HG03565 (cell line): ENCODE measurements around the gene TRHDE.

ENCODE experiments used
- ATAC-seq: cut with Tn5 transposase; IDR thresholded peaks from one replicate; pipeline ENCODE4 v1.9.1; 2021; ENCODE audit warnings: mild to moderate bottlenecking, moderate library complexity; ENCODE audit not compliant: unreplicated experiment

TRHDE gene, protein sequence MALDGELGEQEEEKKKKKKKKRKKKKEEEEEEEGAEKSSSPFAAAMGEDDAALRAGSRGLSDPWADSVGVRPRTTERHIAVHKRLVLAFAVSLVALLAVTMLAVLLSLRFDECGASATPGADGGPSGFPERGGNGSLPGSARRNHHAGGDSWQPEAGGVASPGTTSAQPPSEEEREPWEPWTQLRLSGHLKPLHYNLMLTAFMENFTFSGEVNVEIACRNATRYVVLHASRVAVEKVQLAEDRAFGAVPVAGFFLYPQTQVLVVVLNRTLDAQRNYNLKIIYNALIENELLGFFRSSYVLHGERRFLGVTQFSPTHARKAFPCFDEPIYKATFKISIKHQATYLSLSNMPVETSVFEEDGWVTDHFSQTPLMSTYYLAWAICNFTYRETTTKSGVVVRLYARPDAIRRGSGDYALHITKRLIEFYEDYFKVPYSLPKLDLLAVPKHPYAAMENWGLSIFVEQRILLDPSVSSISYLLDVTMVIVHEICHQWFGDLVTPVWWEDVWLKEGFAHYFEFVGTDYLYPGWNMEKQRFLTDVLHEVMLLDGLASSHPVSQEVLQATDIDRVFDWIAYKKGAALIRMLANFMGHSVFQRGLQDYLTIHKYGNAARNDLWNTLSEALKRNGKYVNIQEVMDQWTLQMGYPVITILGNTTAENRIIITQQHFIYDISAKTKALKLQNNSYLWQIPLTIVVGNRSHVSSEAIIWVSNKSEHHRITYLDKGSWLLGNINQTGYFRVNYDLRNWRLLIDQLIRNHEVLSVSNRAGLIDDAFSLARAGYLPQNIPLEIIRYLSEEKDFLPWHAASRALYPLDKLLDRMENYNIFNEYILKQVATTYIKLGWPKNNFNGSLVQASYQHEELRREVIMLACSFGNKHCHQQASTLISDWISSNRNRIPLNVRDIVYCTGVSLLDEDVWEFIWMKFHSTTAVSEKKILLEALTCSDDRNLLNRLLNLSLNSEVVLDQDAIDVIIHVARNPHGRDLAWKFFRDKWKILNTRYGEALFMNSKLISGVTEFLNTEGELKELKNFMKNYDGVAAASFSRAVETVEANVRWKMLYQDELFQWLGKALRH

DNA sequence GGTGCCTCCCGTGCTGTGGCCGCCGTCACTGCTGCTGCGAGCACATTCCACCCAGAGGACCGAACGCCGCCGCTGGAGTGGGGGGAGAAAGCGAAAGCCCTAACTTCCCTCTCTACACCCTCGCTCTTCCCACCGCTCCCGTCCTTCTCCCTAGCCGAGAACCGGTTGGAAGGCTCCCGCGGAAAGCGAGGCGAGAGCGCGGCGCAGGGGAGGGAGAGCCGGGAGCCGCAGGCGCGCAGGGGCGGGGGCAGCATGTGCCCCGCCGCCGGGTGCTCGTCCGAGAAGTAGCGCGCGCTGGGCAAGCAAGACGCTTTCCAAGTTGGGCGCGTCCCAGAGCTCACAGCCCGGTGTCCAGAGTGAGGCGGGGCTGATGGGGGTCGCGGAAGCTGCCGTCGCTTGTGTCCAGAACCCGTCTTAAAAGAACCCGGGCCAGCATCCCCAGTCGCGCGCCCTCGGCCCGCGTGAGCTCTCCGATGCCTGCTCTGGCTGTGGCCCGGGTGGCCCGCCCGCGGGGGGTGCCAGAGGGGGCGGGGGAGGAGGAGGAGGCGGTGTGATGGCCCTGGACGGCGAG lies at the start of gene TRHDE:
Gene TRHDE, plus strand, starts transcription at position 280 of the 571 bp plus-strand sequence. Its CDS starts 274 bp downstream, at position 554.
- no peak for ATAC-seq

DNA sequence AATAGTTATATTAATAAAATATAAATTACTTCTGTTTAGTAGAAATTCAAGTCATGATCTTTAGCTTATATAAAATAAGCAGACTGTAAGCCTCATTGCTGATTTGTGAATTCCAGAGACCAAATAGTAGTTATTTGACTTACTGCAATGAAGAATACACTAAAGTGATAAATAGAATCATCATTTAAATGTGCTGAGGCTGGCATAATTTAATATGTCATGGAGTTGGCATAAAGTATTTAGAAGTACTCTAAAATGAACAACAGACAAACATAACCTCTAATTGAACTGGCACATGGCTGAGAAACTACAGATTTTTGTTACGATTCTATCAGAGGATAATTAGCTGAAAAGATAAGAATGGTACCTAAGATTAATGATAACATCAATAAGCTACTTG lies 45.7 kb upstream of the TRHDE start:
- no peak for ATAC-seq

DNA sequence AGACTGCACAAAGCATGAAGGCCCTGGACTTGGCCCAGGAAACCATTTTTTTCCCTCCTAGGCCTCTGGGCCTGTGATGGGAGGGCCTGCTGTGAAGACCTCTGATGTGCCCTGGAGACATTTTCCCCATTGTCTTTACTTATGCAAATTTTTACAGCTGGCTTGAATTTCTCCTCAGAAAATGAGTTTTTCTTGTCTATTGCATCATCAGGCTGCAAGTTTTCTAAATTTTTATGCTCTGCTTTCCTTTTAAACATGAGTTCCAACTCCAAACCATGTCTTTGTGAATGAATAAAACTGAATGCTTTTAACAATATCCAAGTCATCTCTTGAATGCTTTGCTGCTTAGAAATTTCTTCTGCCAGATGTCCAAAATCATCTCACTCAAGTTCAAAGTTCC lies 43.7 kb upstream of the TRHDE start:
- ATAC-seq = no peak

DNA sequence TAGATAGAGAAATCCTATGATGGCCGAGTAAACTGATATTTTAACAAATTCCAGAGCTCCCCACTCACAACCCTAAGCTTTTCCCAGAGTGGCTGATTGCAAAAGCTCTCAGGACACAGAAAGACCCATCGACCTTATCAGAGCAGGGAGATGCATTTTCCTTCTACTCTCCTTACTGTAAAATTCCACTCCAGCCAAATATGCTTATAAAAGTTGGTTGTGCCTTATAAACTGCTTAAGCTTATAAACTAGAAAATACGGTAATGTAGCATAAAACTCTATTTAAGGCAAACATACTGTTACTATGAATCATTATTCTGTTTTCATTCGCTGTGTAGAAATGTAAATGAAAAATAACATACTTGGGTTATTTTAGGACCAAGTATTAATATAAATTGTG lies 41.6 kb upstream of the TRHDE start:
- no peak for ATAC-seq

DNA sequence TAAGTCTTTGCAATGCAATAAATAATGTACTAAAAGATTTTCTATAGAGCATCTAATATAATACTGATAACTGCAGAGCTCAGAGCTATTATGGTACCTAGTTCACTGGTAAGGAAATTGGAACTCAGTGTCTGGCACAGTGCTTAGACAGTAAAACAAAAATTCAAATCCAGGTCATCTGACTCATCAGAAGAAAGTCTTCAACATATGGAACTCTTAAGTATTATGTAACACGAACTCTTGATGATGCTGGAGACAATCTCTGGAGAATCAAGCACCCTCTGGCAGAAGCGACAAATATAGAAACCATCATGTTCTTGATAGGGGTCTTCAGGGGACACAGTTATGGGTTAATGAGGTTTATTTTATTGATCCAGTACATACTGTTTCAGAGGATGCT lies 37.3 kb upstream of the TRHDE start:
- ATAC-seq = no peak

DNA sequence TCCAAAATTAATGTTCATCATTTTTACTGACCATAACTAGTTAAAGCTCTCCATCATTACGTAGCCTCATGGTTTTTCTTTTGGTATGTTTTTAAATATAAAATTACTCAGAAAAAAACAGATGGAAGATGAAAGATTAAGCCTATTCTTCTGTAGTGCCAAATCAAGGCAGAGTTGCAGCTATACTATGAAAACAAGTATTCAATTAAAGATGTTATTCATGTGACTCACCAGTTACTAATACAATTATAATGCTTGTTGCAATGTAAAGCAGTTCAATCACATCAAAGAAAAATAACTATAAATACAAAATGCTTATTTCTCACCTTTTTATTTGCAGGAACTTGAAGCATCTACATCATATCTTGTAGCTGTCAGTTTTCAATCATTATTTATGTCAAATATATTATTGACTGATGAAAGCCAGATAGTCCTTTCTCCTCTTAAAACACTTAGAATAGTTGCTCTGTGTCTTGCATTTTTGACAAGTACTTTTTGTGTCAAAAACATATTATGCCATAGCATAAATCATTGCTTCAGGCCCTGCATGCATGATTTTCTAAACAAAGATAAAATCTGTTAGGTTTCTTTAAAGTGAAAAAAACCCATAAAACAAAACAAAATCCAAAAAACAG lies 36.0 kb upstream of the TRHDE start:
- no peak for ATAC-seq

DNA sequence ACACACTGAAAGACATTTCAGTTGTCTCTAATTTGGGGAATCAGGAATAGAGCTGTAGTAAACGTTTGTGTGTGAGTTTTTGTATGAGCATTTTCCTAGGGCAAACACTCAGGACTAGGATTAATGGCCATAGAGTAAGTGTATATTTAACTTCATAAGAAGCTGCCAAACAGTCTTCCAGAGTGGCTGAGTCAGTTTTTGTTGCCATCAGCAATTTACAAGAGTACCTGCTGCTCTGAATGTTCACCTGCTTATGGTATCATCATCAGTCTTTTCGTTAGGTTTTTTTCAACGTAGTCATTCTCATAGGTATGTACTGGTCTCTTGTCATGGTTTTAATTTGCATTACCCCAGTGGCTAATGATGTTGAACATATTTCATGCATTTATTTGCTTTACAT lies 30.6 kb upstream of the TRHDE start:
- no peak for ATAC-seq

DNA sequence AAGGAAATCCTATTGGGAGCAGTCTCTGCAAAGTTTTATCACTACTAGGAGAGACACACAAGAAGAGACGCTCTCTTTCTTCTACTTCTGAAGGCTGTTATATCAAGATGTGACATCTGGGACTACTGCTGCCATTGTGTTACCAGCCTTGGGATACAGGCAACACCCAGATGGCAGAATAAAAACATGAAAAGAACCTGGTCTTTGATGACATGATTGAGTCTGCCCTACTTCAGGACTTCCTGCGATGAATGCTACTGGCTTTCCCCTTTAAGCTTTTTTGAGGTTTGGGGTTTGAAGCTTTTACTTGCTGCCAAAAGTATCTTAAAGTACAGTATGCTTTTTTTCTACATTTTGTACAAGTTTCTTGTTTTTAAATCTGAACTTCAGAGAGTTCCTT lies 29.2 kb upstream of the TRHDE start:
- no peak for ATAC-seq

DNA sequence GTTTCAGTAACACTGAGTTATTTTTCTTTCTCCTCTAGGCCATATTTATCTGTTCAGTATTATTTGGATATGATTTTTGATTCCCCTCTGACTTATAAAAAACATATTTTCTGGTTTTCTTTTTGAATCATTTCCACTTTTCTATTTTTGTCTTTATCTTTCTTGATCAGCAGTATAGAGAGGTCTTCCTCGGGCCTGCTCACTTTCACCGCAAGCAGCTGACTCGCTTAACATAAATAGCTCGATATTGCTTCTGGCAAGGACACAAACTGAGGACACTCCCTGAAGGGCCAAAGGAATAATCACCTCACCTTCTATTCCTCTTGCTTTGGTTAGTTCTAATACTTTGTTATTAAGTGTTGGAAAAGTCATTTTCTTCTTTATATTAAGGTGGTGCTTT lies 25.8 kb upstream of the TRHDE start:
- no peak for ATAC-seq

DNA sequence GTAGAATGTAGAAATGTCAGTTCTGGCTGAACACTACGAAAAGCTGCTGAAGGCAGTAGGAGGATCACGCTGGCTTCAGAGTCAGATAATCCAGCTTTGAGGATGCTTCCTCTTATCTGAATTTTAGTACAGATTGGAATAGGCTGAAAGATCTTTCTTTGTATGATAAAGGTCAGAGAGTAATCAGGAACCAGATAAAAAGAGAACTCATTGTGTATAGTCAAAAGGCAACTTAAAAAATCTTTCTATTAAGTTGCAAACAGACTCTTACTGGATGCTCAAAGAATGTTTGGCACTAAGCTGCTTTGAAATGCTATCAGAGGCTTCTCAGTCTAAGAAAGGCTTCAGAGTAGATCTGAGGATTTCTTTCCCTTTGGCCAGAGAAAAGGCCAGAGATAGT lies 21.8 kb upstream of the TRHDE start:
- ATAC-seq = no peak

DNA sequence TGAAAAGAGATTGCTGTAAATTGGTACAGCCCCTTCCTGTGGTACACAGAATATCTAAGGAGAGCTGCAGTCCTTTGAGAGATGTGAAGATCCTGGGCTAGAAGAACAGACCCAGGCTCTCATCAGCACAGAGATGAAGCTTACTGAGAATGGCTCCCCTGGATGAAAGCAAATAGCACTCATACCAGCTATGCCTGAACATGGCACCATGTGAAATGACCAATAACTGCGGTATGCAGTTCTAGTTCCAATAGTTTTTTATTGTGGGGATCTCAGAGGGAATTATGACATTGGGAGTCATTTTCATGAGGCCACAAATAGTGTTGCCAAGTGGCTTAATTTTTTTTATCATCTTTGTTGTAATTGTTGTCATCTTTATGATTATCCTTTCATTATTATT lies 15.4 kb upstream of the TRHDE start:
- no peak for ATAC-seq

DNA sequence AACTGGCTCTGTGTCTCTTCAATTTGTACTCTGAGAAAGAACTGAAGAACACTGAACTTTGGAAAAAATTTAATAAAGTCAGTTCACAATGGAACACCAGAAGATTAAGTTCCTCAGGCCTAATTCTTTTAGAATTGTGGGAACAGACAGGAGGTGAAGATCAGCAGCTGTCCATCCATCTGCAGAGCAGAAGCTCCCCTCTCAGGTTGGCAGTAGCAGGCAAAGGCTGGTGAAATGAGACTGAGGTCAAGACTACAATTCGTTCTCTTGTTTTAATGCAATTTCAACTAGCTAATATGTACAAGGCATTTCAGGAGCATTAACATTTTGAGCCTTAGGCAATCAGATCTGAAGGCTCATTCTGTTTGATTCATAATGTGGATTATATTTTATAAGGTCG lies 10.3 kb upstream of the TRHDE start:
- ATAC-seq = no peak

DNA sequence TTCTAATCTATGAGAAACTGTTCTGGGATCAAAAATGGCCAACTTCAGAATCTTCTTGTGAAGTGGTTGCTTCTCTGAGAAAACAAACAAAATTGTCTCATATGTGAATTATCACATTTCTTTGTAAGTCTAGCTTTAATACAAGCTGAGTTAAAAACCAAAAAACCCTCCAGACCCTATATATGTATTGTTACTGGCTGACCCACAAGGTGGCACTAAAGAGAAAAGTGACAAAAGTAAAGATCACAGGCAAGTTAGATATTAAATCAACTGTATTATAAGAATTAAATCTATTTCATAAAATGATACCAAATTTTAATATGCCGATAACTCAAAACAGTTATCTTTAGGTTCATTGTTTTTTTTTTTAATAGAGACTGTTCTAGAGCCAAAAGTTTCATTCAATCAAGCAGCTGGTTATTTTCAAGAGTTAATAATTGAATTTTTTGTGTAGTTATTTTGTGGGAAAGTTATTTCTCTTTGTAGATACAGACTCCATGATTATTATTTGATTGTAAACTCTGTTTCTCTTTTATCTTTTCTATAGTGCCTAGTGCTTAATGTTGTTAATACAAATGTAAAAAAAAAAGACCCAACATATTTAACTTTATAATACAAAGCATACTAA lies 7.5 kb upstream of the TRHDE start:
- peak; percentile 56 for ATAC-seq

DNA sequence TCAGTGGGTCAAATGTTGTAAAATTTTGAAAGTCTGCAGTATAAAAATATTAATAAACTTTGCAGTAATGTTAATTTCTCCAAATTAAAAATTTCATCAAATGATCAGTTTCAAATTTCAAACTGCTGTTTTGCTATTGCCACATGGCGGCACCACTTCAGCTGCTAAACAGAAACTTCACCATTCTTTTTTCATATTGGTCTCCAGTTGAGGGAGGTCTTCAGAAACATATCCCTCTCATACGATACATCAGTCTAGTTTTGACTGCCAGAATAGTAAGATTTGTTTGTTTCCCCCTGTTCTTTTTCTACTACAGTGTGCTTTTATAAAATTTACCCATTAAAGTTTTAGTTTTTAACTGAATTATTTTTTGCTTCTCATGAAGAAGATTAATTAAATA lies 4.2 kb upstream of the TRHDE start:
- no peak for ATAC-seq

DNA sequence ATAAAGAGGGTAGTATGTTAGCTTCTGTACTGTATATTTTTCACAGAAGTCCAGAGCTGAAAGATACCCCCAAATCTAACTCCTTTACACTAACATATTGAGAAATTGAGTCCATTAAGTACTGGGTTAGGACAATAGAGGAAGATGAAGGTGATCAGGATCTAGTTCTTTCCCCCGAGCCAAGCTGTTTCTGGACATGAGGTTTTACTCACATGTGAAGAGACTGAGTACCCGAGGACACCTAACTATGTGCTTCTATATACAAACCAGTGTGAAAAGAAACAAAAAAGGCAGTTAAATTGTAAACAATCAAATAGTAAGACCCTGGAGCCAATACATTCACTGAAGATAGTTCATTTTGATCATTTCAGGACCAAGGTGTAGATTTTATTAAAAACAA lies 3.8 kb upstream of the TRHDE start:
- ATAC-seq = no peak

DNA sequence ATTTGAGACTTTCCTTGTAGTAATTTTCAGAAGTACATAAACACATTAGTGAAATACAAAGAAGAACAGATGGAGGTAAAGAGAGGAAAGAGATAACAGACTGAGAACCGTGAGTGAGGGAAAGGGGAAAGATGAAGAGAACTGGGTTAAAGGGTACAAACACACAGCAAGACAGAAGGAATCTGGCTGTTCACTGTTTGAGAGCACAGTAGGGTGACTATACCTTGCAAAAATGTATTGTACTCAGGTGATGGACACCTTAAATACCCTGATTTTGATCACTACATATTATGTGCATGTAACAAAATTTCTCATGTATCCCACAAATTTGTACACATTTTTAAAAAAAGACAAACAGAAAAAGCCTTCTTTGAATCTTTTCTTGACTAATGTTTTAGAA lies 2.7 kb upstream of the TRHDE start:
- no peak for ATAC-seq

DNA sequence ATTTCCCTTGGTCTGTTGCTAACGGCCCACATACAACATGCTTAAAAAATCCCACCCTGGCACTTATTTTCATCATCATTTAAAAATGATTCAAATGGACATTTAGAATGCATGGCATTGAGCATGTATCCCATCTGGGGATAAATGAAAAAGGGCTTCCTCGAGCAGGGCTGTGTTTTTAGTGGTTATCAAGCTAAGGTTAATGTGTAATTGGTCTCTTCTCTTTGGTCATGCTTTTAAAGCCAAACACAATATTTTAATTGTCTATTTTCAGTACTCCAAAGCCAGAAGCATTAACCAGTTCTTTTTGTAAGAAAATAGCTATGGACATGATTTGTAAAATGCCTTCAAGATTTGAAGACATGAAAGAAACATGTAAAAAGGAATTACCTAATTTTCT lies 1.9 kb upstream of the TRHDE start:
- ATAC-seq = no peak

DNA sequence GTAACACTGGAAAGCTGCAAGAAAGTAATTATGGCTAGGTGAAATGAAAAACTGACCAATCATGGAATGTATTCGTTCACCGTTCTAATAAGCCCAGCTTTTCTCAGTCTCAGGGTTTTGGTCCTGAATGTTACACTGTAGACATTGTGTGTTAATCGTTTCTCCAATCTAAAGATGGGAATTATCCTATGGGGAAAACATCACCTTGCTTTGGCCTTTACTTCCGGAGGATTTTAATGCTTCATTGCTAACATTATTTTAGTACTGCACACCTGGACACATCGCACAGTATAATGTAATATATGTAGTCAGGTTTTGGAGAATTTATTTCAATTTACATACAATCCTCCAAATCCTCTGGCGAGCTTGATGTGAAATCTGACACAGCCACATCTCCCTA lies 1.2 kb upstream of the TRHDE start:
- ATAC-seq = no peak

DNA sequence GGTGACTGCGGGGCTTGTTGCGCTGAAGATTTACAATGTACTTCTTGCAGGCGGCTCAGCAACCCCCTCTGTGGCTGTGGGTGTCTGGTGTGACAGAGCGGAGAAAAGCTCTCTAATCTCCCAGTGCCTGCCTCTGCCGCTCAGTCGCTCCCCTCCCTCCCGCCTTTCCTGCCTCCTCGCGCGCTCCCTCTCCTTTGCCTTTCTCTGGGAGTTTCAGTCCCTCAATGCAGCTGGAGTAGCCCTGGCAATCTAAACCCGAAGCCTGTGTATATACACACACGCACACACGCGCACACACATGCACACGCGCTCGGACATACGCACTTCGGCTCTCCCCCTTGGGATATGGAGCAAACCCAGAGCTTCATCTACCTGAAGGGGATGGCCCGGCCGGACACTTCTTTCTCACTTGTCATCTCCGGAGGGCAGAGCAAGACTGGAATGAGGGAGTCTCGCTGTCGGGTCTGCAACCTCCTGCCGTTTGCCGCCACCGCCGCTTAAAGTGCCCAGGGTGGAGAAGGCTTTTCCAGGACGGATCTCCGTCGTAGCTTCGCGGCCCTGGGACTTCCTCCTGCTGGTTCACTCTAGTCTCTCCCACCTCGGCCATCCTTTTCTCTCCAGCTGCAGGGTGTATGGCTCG lies 599 bp upstream of the TRHDE start:
- ATAC-seq = no peak
